Ishikawa (cell line): ENCODE measurements around the gene CAD.

Source experiments
- CEBPB ChIP-seq: IDR thresholded peaks from 2 replicates; pipeline ENCODE4 v1.6.1; 2012
- CREB1 ChIP-seq: IDR thresholded peaks from 2 replicates; pipeline ENCODE4 v1.6.1; 2012; ENCODE audit warnings: low read depth
- EGR1 ChIP-seq: IDR thresholded peaks from 2 replicates; pipeline ENCODE4 v1.6.1; 2012
- EP300 ChIP-seq: IDR thresholded peaks from 2 replicates; pipeline ENCODE4 v1.6.1; 2012; ENCODE audit warnings: borderline replicate concordance
- FOXM1 ChIP-seq: IDR thresholded peaks from 2 replicates; pipeline ENCODE4 v1.6.1; 2012; ENCODE audit warnings: low read depth, borderline replicate concordance
- MAX ChIP-seq: IDR thresholded peaks from 2 replicates; pipeline ENCODE4 v1.6.1; 2012
- NFIC ChIP-seq: IDR thresholded peaks from 2 replicates; pipeline ENCODE4 v1.6.1; 2012
- RAD21 ChIP-seq: IDR thresholded peaks from 2 replicates; pipeline ENCODE4 v1.6.1; 2012; ENCODE audit warnings: low read depth
- REST ChIP-seq: IDR thresholded peaks from 2 replicates; pipeline ENCODE4 v1.6.1; 2012; ENCODE audit warnings: low read depth, mild to moderate bottlenecking
- TAF1 ChIP-seq: IDR thresholded peaks from 2 replicates; pipeline ENCODE4 v1.6.1; 2012; ENCODE audit warnings: low read depth, mild to moderate bottlenecking
- TCF12 ChIP-seq: IDR thresholded peaks from 2 replicates; pipeline ENCODE4 v1.6.1; 2012; ENCODE audit warnings: low read depth
- TEAD4 ChIP-seq: IDR thresholded peaks from 2 replicates; pipeline ENCODE4 v1.6.1; 2012
- USF1 ChIP-seq: IDR thresholded peaks from 2 replicates; pipeline ENCODE4 v1.6.1; 2012
- YY1 ChIP-seq: IDR thresholded peaks from 2 replicates; pipeline ENCODE4 v1.6.1; 2012; ENCODE audit warnings: low read depth
- ZBTB7A ChIP-seq: IDR thresholded peaks from 2 replicates; pipeline ENCODE4 v1.6.1; 2012; ENCODE audit warnings: low read depth

The CAD gene

GRCh38 chr2:27198627-27199026, 18.5 kb upstream of the CAD start:
- TF ChIP-seq TAF1, result no peak
- TF ChIP-seq USF1, result no peak
- TF ChIP-seq EP300, result no peak
- no peak for TF ChIP-seq CREB1
- no peak for TF ChIP-seq TCF12
- TF ChIP-seq NFIC, result no peak
- no peak for TF ChIP-seq YY1
- no peak for TF ChIP-seq EGR1
- TF ChIP-seq FOXM1, result no peak

GRCh38 chr2:27199241-27199640, 17.9 kb upstream of the CAD start:
- no peak for TF ChIP-seq TCF12

GRCh38 chr2:27201675-27202074, 15.5 kb upstream of the CAD start:
- TF ChIP-seq TAF1 (no peak), EP300 (no peak), RAD21 (no peak), CEBPB (no peak), USF1 (no peak), FOXM1 (no peak), YY1 (no peak), NFIC (no peak), EGR1 (no peak), TCF12 (no peak)

GRCh38 chr2:27202854-27203253, 14.3 kb upstream of the CAD start:
- TF ChIP-seq RAD21 (no peak), USF1 (no peak), FOXM1 (no peak), TCF12 (no peak), CEBPB (no peak), EGR1 (no peak), TAF1 (no peak), ZBTB7A (no peak), CREB1 (no peak), MAX (no peak), TEAD4 (no peak), REST (no peak), NFIC (no peak), YY1 (no peak), EP300 (no peak)

GRCh38 chr2:27203741-27204140, 13.4 kb upstream of the CAD start:
- TF ChIP-seq YY1 (no peak), ZBTB7A (no peak), USF1 (no peak), TAF1 (no peak), EGR1 (no peak)

GRCh38 chr2:27204566-27204965, 12.6 kb upstream of the CAD start:
- TF ChIP-seq ZBTB7A (no peak), RAD21 (no peak), NFIC (no peak), YY1 (no peak)

GRCh38 chr2:27205206-27205605, 12.0 kb upstream of the CAD start:
- TF ChIP-seq CEBPB (no peak), USF1 (no peak), TCF12 (no peak), EP300 (no peak), MAX (no peak), NFIC (no peak), TAF1 (no peak), CREB1 (no peak), YY1 (no peak), FOXM1 (no peak), RAD21 (no peak), REST (no peak)
